ENCODE measurements around the gene CSTF3. TPM values are rescaled to one million over a fixed set of nuclear protein-coding genes. Genes with fewer than 3 reads are reported as not detected.
"Not testable (repeated sequence)": the region's sequence is repeated elsewhere in the genome, so short reads cannot be mapped to it uniquely, and the experiment has no call there.

The CSTF3 gene
- total and polyA plus RNA-seq, 2 of the 4 experiments (the other 2 are of a cell fraction) = 14.5 to 23.4 TPM

DNA sequence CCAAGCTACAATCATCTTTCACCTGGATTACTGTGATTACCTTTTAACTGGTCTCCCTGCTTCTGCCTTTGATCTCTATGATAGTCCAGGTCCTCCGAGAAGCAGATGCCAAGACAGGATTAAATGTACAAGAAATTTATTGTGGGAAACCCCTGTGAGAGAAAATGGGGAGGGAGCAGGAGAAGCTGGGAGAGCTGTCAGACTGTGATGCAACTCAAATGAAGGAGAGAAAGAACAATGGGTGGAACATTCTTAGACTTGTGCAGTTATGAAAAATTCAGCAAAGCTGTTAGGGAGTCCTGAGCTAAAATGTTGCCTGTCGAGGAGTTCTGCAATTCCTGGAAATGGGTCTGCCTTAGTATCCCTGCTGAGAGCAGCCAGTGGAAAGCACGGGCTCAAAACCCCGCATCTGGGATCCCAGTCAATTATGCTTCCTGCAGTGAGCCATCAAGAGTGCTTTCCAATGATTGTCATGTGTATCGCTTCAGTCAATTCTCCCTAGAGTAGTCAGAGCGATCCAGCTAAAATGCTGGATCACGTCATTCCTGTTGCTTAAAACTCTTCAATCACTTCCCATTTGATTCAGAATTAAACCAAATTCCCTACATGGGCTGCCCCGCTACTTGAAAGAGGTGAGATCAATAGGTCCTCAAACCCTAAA lies 16.5 kb upstream of the CSTF3 start:
- Histone ChIP-seq H3K4me3 (ENCODE audit: insufficient read depth, low read depth, low read length) (no peak overlapping the region), H2BK5ac (ENCODE audit: low read depth, low read length, poor library complexity, severe bottlenecking) (peak overlapping the region; percentile 86), H3K4me2 (ENCODE audit: low read depth, low read length) (no peak overlapping the region), H2BK15ac (ENCODE audit: low read depth, low read length) (peak overlapping the region; percentile 70; the same call in 2 of the 3 replicates), H3K79me1 (ENCODE audit: low read depth in 1 of 2, low read length in 2 of 2) (peaks cover 0 to 5% of the 10 kb centered on the region in 2 experiments; a peak in 2 of 4 replicates), H4K20me1 (ENCODE audit: insufficient read depth, low read length) (no peaks in the 10 kb centered on the region), H3K9ac (ENCODE audit: low read depth, low read length) (no peak overlapping the region), H4K91ac (ENCODE audit: insufficient read depth, low read depth, low read length) (peak overlapping the region; percentile 75; the same call in 1 of the 2 replicates), H3K4ac (ENCODE audit: low read depth, low read length) (peak overlapping the region; percentile 64), H4K8ac (ENCODE audit: low read depth in 2 of 2, low read length in 2 of 2) (peak overlapping the region in 1 of 2 experiments; percentile 83; a peak in 1 of 4 replicates), H3K23ac (ENCODE audit: low read depth, low read length) (0 out of 2 replicates have a peak overlapping the region, but pooled peaks have one; percentile 34), H2BK120ac (ENCODE audit: low read depth, low read length) (peak overlapping the region; percentile 75), H3K9me1 (ENCODE audit: insufficient read depth, low read length) (peaks cover 4% of the 10 kb centered on the region; the same call in 1 of the 2 replicates), H3K9me3 (ENCODE audit: control insufficient read depth, insufficient read depth, low read length) (no peaks in the 10 kb centered on the region), H3K18ac (ENCODE audit: low read depth, low read length) (no peak overlapping the region; the same call in 1 of the 2 replicates), H3K27ac (ENCODE audit: insufficient read depth, low read length) (no peak overlapping the region), H4K5ac (ENCODE audit: low read depth, low read length) (peak overlapping the region; percentile 31; the same call in 1 of the 2 replicates), H2BK20ac (ENCODE audit: low read depth, low read length) (peak overlapping the region; percentile 66), H2AK9ac (replicated peaks; ENCODE audit: low read depth, low read length, poor library complexity) (no peak overlapping the region), H2AK5ac (ENCODE audit: low read depth, low read length) (peak overlapping the region; percentile 64; the same call in 1 of the 2 replicates), H3K27me3 (ENCODE audit: control insufficient read depth, insufficient read depth, low read length) (no peaks in the 10 kb centered on the region), H3K36me3 (ENCODE audit: control insufficient read depth, insufficient read depth, low read length) (no peaks in the 10 kb centered on the region), H3K56ac (ENCODE audit: extremely low read depth, insufficient read depth, low read length) (no peak overlapping the region), H3K14ac (replicated peaks; ENCODE audit: low read depth, low read length) (peak overlapping the region; percentile 34), H3K4me1 (ENCODE audit: control insufficient read depth, insufficient read depth, low read length) (peaks cover 11% of the 10 kb centered on the region), H2AFZ (replicated peaks; ENCODE audit: low read length, poor library complexity) (no peak overlapping the region)
- intact Hi-C loops (cut with micrococcal nuclease) (no loop called here), dilution Hi-C loops (cut with HindIII; ENCODE audit: low sequenced_read_pairs, unreplicated experiment) (no loop called here), in situ Hi-C loops (cut with MboI; ENCODE audit: low sequenced_read_pairs) (loop anchor here (5.0 kb wide), 1 partner anchor 79 kb away; the partner anchor contains the start of gene HIPK3)
- no peak for TF ChIP-seq CEBPB (IDR thresholded peaks at IDR 0.05; ENCODE audit: low read depth, low read length)
- no peak for TF ChIP-seq FOS (IDR thresholded peaks at IDR 0.05; ENCODE audit: low read depth, low read length)
- TF ChIP-seq RAD21 (IDR thresholded peaks at IDR 0.05; ENCODE audit: low read length) = no peak
- no peak for TF ChIP-seq MXI1 (IDR thresholded peaks at IDR 0.05; ENCODE audit: borderline replicate concordance, low read depth, low read length)
- POLR2A ChIA-PET (ENCODE audit: unreplicated experiment) = no interaction called here
- no peak for DNase-seq
- ATAC-seq (ENCODE audit: low read depth) = no peak
- CTCF ChIA-PET = interaction anchor here (0.6 to 1.2 kb wide), 5 partner anchors 9 to 142 kb away, joined by 3 read pairs; no protein-coding TSS in a partner anchor
- no TSS peak for BruUV-seq (replicated peaks)
- 59% methylated on average over 2 of the region's 8 CpGs; no CpG with 5 or more reads in 1 of the 2 experiments for WGBS, 2 experiments (ENCODE audit: extremely low coverage in 2 of 2, insufficient read length in 1 of 2)

DNA sequence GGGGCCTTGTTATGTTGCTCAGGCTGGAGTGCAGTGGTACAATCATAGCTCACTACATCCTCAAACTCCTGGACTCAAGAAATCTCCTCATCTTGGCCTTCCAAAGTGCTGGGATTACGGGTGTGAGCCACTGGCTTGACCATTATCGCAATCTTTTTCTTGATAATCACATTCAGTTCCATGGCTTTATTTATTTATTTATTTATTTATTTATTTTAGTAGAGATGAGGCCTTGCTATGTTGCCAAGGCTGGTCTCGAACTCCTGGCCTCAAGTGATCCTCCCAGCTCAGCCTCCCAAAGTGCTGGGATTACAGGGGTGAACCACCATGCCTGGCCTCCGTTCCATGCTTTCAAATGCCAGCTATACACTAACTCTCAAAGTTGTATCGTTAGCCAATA lies 15.5 kb upstream of the CSTF3 start:
- H3K18ac ChIP-seq (ENCODE audit: low read depth, low read length); H2BK20ac ChIP-seq (ENCODE audit: low read depth, low read length); H4K20me1 ChIP-seq (ENCODE audit: insufficient read depth, low read length); H3K9me1 ChIP-seq (ENCODE audit: insufficient read depth, low read length); dilution Hi-C loops (cut with HindIII; ENCODE audit: low sequenced_read_pairs, unreplicated experiment); H2AK5ac ChIP-seq (ENCODE audit: low read depth, low read length); H3K14ac ChIP-seq (replicated peaks; ENCODE audit: low read depth, low read length); H4K91ac ChIP-seq (ENCODE audit: insufficient read depth, low read depth, low read length); H2AFZ ChIP-seq (replicated peaks; ENCODE audit: low read length, poor library complexity); H3K56ac ChIP-seq (ENCODE audit: extremely low read depth, insufficient read depth, low read length); H2AK9ac ChIP-seq (replicated peaks; ENCODE audit: low read depth, low read length, poor library complexity); H2BK15ac ChIP-seq (ENCODE audit: low read depth, low read length); ATAC-seq (ENCODE audit: low read depth); H3K4me2 ChIP-seq (ENCODE audit: low read depth, low read length); H3K36me3 ChIP-seq (ENCODE audit: control insufficient read depth, insufficient read depth, low read length); H3K27me3 ChIP-seq (ENCODE audit: control insufficient read depth, insufficient read depth, low read length); POLR2A ChIA-PET (ENCODE audit: unreplicated experiment); H3K23ac ChIP-seq (ENCODE audit: low read depth, low read length); H2BK5ac ChIP-seq (ENCODE audit: low read depth, low read length, poor library complexity, severe bottlenecking); H3K9me3 ChIP-seq (ENCODE audit: control insufficient read depth, insufficient read depth, low read length); H4K5ac ChIP-seq (ENCODE audit: low read depth, low read length); H3K4ac ChIP-seq (ENCODE audit: low read depth, low read length); DNase-seq; H3K79me1 ChIP-seq (ENCODE audit: low read depth in 1 of 2, low read length in 2 of 2); H3K27ac ChIP-seq (ENCODE audit: insufficient read depth, low read length); BruUV-seq (replicated peaks); H4K8ac ChIP-seq (ENCODE audit: low read depth in 2 of 2, low read length in 2 of 2); intact Hi-C loops (cut with micrococcal nuclease); H2BK120ac ChIP-seq (ENCODE audit: low read depth, low read length); H3K9ac ChIP-seq (ENCODE audit: low read depth, low read length); H3K4me3 ChIP-seq (ENCODE audit: insufficient read depth, low read depth, low read length): not testable (repeated sequence)
- CTCF ChIA-PET = interaction anchor here (0.7 to 1.2 kb wide), 3 partner anchors 10 to 133 kb away, joined by 3 to 4 read pairs (median 3); no protein-coding TSS in a partner anchor
- WGBS, 2 experiments (ENCODE audit: extremely low coverage in 2 of 2, insufficient read length in 1 of 2) = 100% methylated on average over 1 of the region's 5 CpGs; no CpG with 5 or more reads in 1 of the 2 experiments
- in situ Hi-C loops (cut with MboI; ENCODE audit: low sequenced_read_pairs) = loop anchor here (5.0 kb wide), 1 partner anchor 81 kb away; the partner anchor contains the start of gene HIPK3
- peaks cover 11% of the 10 kb centered on the region for H3K4me1 ChIP-seq (ENCODE audit: control insufficient read depth, insufficient read depth, low read length)
